Daoy (cell line): ENCODE measurements around the gene PLEKHM3. TPM values are rescaled to one million over a fixed set of nuclear protein-coding genes. Genes with fewer than 3 reads are reported as not detected.
"Not testable (repeated sequence)": the region's sequence is repeated elsewhere in the genome, so short reads cannot be mapped to it uniquely, and the experiment has no call there.

Experiments used
- DNase-seq: peaks from one replicate; pipeline ENCODE4 v3.0.0-alpha.2; 2015; ENCODE audit warnings: low read depth
- total RNA-seq: library from RNA; depleted of rRNA; stranded (reverse); fragments of >200 nt; shearing (Covaris generic); gene quantifications from 2 replicates; pipeline ENCODE4 v1.2.3, GENCODE V29; 2014

PLEKHM3 gene
- total RNA-seq, 1 experiment from 2014 or later: 6.4 TPM

GRCh38 chr2:207828361-207829057, 196.8 kb downstream of the PLEKHM3 start:
- peak; percentile 23 for DNase-seq

DNA sequence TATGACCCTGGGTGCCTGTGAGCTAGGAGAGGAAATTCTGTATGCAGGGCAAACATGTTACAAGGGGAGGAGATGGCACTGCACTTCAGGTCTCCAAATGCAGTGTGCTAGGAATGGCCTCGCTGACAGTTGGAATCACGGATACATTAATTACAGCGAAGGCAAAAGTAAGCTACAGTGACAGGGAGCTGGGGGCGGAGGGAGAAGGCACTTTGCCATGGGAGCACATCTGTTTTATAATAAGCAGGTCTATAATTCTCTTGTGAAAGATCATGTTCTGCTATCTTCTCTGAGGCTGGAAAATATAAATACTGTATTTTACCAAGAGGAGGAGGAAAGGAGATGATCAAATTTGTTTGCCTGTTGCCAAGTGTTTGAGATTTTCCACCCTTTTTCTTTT, 199.3 kb downstream of the PLEKHM3 start:
- no peak for DNase-seq

GRCh38 chr2:207825045-207825954, 200.0 kb downstream of the PLEKHM3 start:
- no peak for DNase-seq

GRCh38 chr2:207823865-207824264, 201.5 kb downstream of the PLEKHM3 start:
- no peak for DNase-seq

GRCh38 chr2:207819839-207820784, 205.2 kb downstream of the PLEKHM3 start:
- no peak for DNase-seq

GRCh38 chr2:207819021-207819797, 206.1 kb downstream of the PLEKHM3 start:
- DNase-seq: no peak

GRCh38 chr2:207816546-207816945, 208.8 kb downstream of the PLEKHM3 start:
- DNase-seq: no peak

DNA sequence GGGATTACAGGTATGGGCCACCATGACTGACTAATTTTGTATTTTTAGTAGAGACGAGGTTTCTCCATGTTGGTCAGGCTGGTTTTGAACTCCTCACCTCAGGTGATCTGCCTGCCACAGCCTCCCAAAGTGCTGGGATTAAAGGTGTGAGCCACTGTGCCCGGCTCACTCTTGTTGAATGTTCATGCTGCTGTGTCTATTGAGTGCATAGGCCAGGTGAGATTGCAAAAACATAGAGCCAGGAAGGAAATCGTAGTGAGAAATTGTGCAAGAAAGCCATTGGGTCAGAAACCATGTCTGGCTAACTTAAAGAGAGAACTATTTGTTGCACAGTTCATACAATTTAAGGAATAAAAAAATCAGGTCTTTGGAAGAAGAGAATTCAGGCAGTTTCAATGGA, 210.1 kb downstream of the PLEKHM3 start:
- DNase-seq: no peak

DNA sequence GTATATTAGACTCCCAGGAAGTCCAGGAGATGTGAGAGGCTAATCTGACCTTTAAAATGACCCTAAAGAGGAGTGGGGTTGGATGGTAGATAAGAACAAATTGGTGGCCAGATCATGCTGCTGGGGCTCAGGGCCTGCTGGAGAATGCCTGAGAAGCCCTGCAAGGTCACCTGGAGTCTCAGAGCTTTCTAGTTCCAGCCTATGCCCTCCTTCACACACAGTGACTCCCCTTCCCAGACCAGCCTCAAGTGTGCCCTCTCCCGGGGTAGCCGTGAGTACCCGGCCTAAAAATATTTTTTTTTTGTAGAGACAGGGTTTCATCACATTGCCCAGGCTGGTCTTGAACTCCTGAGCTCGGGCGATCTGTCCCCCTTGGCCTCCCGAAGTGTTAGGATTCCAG, 211.4 kb downstream of the PLEKHM3 start:
- DNase-seq: no peak

GRCh38 chr2:207813221-207813916, 212.0 kb downstream of the PLEKHM3 start:
- no peak for DNase-seq

DNA sequence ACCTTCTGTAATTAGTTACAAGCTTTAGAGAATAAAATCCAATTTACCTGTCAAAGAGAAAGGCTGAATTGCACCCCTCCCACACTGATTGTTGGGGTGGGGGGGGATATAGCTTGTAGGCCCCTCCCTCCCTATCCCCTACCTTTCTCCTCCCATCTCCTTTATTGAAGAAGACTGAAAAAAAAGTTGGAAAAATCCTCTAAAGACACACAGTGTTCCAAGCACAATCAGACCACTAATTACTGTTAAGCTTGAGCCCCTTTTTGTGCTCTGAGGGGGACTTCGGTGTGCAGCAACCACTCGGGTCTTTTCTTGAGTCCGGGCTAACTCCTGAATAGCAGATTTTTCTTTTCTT, 212.6 kb downstream of the PLEKHM3 start:
- DNase-seq: no peak

- DNase-seq: no peak
Measured at GRCh38 chr2:207812058-207812725, 213.1 kb downstream of the PLEKHM3 start.

DNA sequence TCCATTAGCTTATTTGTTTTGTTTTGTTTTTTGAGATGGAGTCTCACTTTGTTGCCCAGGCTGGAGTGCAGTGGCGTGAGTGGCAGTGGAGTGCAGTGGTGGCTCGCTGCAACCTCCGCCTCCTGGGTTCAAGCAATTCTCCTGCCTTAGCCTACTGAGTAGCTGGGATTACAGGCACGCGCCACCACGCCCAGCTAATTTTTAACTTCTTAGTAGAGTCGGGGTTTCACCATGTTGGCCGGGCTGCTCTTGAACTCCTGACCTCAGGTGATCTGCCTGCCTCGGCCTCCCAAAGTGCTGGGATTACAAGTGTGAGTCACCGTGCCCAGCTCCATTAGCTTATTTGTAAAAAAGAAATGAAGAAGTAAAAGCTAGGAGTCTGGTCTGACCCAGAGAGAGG, 213.7 kb downstream of the PLEKHM3 start:
- not testable (repeated sequence) for DNase-seq

DNA sequence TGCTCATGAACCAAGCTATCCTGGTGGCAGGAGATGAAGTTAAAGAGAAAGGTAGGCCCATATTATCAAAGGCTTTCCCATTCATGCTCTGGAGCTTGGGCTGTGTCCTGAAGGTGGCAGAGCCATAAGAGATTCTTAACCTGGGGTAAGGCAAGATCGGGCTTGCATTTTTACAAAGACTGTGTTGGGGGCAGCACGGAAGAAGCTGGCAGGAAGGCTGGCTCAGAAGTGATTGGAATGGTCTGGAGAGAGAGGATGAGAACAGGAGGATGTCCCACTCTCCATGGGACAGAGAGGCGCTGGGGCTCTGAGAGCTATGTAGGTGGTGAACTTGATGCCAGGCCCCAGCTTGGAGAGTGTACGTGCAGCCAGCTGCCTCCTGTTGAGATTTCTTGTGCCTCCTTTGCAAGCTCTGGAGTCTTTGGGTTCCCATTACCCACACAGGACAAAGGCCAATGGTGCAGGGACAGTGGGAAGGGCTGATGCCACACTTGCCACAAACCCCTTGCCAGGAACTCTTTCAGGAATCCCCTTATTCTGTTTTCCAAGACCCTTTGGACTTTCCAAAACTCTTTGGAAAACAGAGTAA, 215.0 kb downstream of the PLEKHM3 start:
- no peak for DNase-seq

- DNase-seq: no peak
Measured at GRCh38 chr2:207808119-207808518, 217.2 kb downstream of the PLEKHM3 start.

DNA sequence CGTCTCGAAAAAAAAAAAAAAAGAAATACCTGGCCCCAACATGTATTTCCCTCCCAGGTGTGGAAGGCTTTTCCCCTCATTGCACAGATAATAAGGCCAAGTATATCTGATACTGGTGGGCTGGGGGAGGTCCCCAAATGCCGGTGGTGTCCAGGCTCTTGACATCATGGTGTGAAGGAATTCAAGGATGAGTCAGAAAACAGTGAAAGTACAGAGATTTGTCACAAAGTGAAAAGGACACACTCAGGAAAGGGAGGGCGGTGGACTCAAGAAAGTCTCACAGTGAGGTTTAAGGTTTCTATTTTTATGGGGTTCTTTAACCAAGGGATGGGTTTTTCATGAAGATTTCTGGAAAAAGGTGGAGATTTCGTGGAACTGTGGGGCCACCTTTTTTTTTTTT, 217.8 kb downstream of the PLEKHM3 start:
- no peak for DNase-seq

GRCh38 chr2:207805566-207806226, 219.6 kb downstream of the PLEKHM3 start:
- peak; percentile 28 for DNase-seq

- DNase-seq: no peak
Measured at GRCh38 chr2:207802650-207803049, 222.7 kb downstream of the PLEKHM3 start.

GRCh38 chr2:207801259-207801658, 224.1 kb downstream of the PLEKHM3 start:
- DNase-seq: no peak
